WTC11 (cell line): ENCODE measurements around the gene RRBP1. TPM values are rescaled to one million over a fixed set of nuclear protein-coding genes. Genes with fewer than 3 reads are reported as not detected.

Experiments
- ATAC-seq: fragments of 200-7000 bp; cut with Tn5 transposase; 2 replicates; pipeline ENCODE4 v1.10.0; 2021; ENCODE audit warnings: mild to moderate bottlenecking, moderate library complexity
- CTCF ChIA-PET: fragments of 300-600 bp; sonication (Branson Sonifier 250); formaldehyde crosslinking; loops from one replicate; lab custom pipeline; 2021; ENCODE audit warnings: antibody characterized with exemption; lab: Charles Lee
- POLR2A ChIA-PET: fragments of 350-600 bp; sonication (Branson Sonifier 250); formaldehyde crosslinking; loops from one replicate; lab custom pipeline; 2021; ENCODE audit warnings: antibody characterized with exemption; lab: Charles Lee
- DNase-seq: peaks from one replicate; pipeline ENCODE4 v3.0.0; 2021; ENCODE audit warnings: low spot score
- H3K27ac Mint-ChIP-seq: 2 replicates; pipeline ENCODE4 v1.8.0; 2021; ENCODE audit warnings: mixed read lengths
- H3K27me3 Mint-ChIP-seq: 2 replicates; pipeline ENCODE4 v1.8.0; 2021; ENCODE audit warnings: low read depth, mild to moderate bottlenecking, moderate library complexity, mixed read lengths
- H3K36me3 Mint-ChIP-seq: 2 replicates; pipeline ENCODE4 v1.8.0; 2021; ENCODE audit warnings: mixed read lengths
- H3K4me1 Mint-ChIP-seq: 2 replicates; pipeline ENCODE4 v1.8.0; 2022; ENCODE audit warnings: mixed read lengths
- H3K4me3 Mint-ChIP-seq: 2 replicates; pipeline ENCODE4 v1.8.0; 2021; ENCODE audit warnings: mild to moderate bottlenecking, moderate library complexity, mixed read lengths
- H3K9me3 Mint-ChIP-seq: 2 replicates; pipeline ENCODE4 v1.8.0; 2021; ENCODE audit warnings: mixed read lengths
- ATF2 ChIP-seq: sonication (generic); formaldehyde crosslinking; IDR thresholded peaks from 2 replicates; pipeline ENCODE4 v1.8.1; 2022; ENCODE audit warnings: low read depth, missing genetic modification reagents, borderline replicate concordance
- ATF6 ChIP-seq: sonication (generic); formaldehyde crosslinking; IDR thresholded peaks from 2 replicates; pipeline ENCODE4 v1.8.1; 2023; ENCODE audit warnings: mild to moderate bottlenecking, missing genetic modification reagents
- CTCF ChIP-seq: fragments of 200-600 bp; IDR thresholded peaks from 2 replicates; pipeline ENCODE4 v1.8.0; 2022; ENCODE audit warnings: antibody characterized with exemption
- E2F1 ChIP-seq: sonication (generic); formaldehyde crosslinking; IDR thresholded peaks from 2 replicates; pipeline ENCODE4 v1.8.0; 2022; ENCODE audit warnings: mild to moderate bottlenecking, missing genetic modification reagents
- E2F4 ChIP-seq: sonication (generic); formaldehyde crosslinking; IDR thresholded peaks from 2 replicates; pipeline ENCODE4 v1.8.1; 2022; ENCODE audit warnings: low read depth, mild to moderate bottlenecking, moderate library complexity, missing genetic modification reagents, borderline replicate concordance
- ELF4 ChIP-seq: sonication (generic); formaldehyde crosslinking; IDR thresholded peaks from 2 replicates; pipeline ENCODE4 v1.8.1; 2022; ENCODE audit warnings: low read depth, mild to moderate bottlenecking, moderate library complexity, missing genetic modification reagents
- ESRRA ChIP-seq: sonication (generic); formaldehyde crosslinking; IDR thresholded peaks from 2 replicates; pipeline ENCODE4 v1.8.1; 2022; ENCODE audit warnings: mild to moderate bottlenecking, missing genetic modification reagents, borderline replicate concordance
- GTF2I ChIP-seq: fragments of 250-450 bp; sonication (Bioruptor Pico); conservative IDR thresholded peaks from 2 replicates; pipeline ENCODE4 v1.4.0; 2021; ENCODE audit warnings: mild to moderate bottlenecking
- HMGA2 ChIP-seq: fragments of 250-450 bp; sonication (Bioruptor Pico); IDR thresholded peaks from 2 replicates; pipeline ENCODE4 v1.4.0; 2021; ENCODE audit warnings: mild to moderate bottlenecking, moderate library complexity
- HMGXB4 ChIP-seq: sonication (generic); formaldehyde crosslinking; IDR thresholded peaks from 2 replicates; pipeline ENCODE4 v1.8.1; 2023; ENCODE audit warnings: mild to moderate bottlenecking, moderate library complexity, missing genetic modification reagents
- MAX ChIP-seq: sonication (generic); formaldehyde crosslinking; IDR thresholded peaks from 2 replicates; pipeline ENCODE4 v1.8.0; 2022; ENCODE audit warnings: mild to moderate bottlenecking, missing genetic modification reagents
- PRRX2 ChIP-seq: fragments of 250-450 bp; sonication (Bioruptor Pico); IDR thresholded peaks from 2 replicates; pipeline ENCODE4 v1.8.0; 2021; ENCODE audit warnings: mild to moderate bottlenecking
- SOX15 ChIP-seq: fragments of 250-450 bp; sonication (Bioruptor Pico); IDR thresholded peaks from 2 replicates; pipeline ENCODE4 v1.9.0; 2021; ENCODE audit warnings: mild to moderate bottlenecking
- SP1 ChIP-seq: sonication (generic); formaldehyde crosslinking; conservative IDR thresholded peaks from 2 replicates; pipeline ENCODE4 v1.8.1; 2022; ENCODE audit warnings: missing genetic modification reagents
- STAT6 ChIP-seq: sonication (generic); formaldehyde crosslinking; conservative IDR thresholded peaks from 2 replicates; pipeline ENCODE4 v1.8.1; 2023; ENCODE audit warnings: mild to moderate bottlenecking, low read depth, missing genetic modification reagents, moderate library complexity
- USF1 ChIP-seq: sonication (generic); formaldehyde crosslinking; IDR thresholded peaks from 2 replicates; pipeline ENCODE4 v1.8.0; 2022; ENCODE audit warnings: mild to moderate bottlenecking, missing genetic modification reagents
- ZNF671 ChIP-seq: fragments of 250-450 bp; sonication (Bioruptor Pico); IDR thresholded peaks from 2 replicates; pipeline ENCODE4 v1.8.0; 2021; ENCODE audit warnings: mild to moderate bottlenecking
- total RNA-seq: library from RNA; stranded (reverse); gene quantifications from 3 replicates; pipeline ENCODE4 v1.2.3, GENCODE V29; 2021

RRBP1 gene
- total RNA-seq, 1 experiment from 2014 or later: 171 TPM

GRCh38 chr20:17614812-17615644 lies 67.0 kb downstream of the RRBP1 start:
- DNase-seq: no peak
- TF ChIP-seq ESRRA (CRISPR knock-in tag): 0 out of 2 replicates have a peak, but pooled peaks have one; percentile 37
- TF ChIP-seq CTCF: no peak
- TF ChIP-seq, all 79 proteins: peak for 1
- H3K4me1 Mint-ChIP-seq: peaks cover 3% of the 10 kb centered on the region
- ChIA-PET POLR2A (no interaction called here), CTCF (interaction anchor here (0.6 to 1.4 kb wide), 8 partner anchors 12 to 814 kb away, joined by 3 to 5 read pairs (median 3); no protein-coding TSS in a partner anchor)
- no peaks in the 10 kb centered on the region for H3K27me3 Mint-ChIP-seq
- ATAC-seq: no peak
- no peaks in the 10 kb centered on the region for H3K9me3 Mint-ChIP-seq
- H3K36me3 Mint-ChIP-seq: peaks cover 29% of the 10 kb centered on the region
- 0 out of 2 replicates have a peak overlapping the region, but pooled peaks have one; percentile 60 for H3K27ac Mint-ChIP-seq
- H3K4me3 Mint-ChIP-seq: no peak overlapping the region

GRCh38 chr20:17614176-17614811 lies 67.7 kb downstream of the RRBP1 start:
- Mint-ChIP-seq H3K4me3 (no peak overlapping the region), H3K27ac (peak overlapping the region; percentile 74; the same call in 1 of the 2 replicates), H3K36me3 (peaks cover 22% of the 10 kb centered on the region), H3K4me1 (peaks cover 3% of the 10 kb centered on the region), H3K27me3 (no peaks in the 10 kb centered on the region), H3K9me3 (no peaks in the 10 kb centered on the region)
- DNase-seq (no peak), ATAC-seq (no peak)
- CTCF ChIA-PET: interaction anchor here (0.6 to 1.4 kb wide), 6 partner anchors 13 to 813 kb away, joined by 3 to 5 read pairs (median 3); no protein-coding TSS in a partner anchor
- POLR2A ChIA-PET: no interaction called here
- TF ChIP-seq USF1 (no peak), STAT6 (CRISPR knock-in tag) (no peak), ATF2 (CRISPR knock-in tag) (no peak), E2F1 (CRISPR knock-in tag) (no peak), ELF4 (CRISPR knock-in tag) (no peak), HMGA2 (CRISPR knock-in tag) (no peak), MAX (no peak), ZNF671 (CRISPR knock-in tag) (no peak), ATF6 (CRISPR knock-in tag) (no peak), HMGXB4 (CRISPR knock-in tag) (no peak), SOX15 (no peak), SP1 (CRISPR knock-in tag) (no peak), GTF2I (no peak), PRRX2 (CRISPR knock-in tag) (no peak), E2F4 (CRISPR knock-in tag) (no peak)
